ENCODE data around the gene TBCCD1. TPM values are rescaled to one million over a fixed set of nuclear protein-coding genes. Genes with fewer than 3 reads are reported as not detected.

TBCCD1 gene
- total and polyA plus RNA-seq, 2 of the 4 experiments (the other 2 are of a cell fraction) = 7.9 to 19.7 TPM

- Histone ChIP-seq H2AK9ac (replicated peaks; ENCODE audit: low read depth, low read length, poor library complexity) (peak overlapping the region; percentile 34), H3K79me1 (ENCODE audit: low read depth in 1 of 2, low read length in 2 of 2) (no peaks in the 10 kb centered on the region), H2BK5ac (ENCODE audit: low read depth, low read length, poor library complexity, severe bottlenecking) (no peak overlapping the region), H2AFZ (replicated peaks; ENCODE audit: low read length, poor library complexity) (peak overlapping the region; percentile 49), H3K18ac (ENCODE audit: low read depth, low read length) (no peak overlapping the region), H3K56ac (ENCODE audit: extremely low read depth, insufficient read depth, low read length) (no peak overlapping the region), H3K4me3 (ENCODE audit: insufficient read depth, low read depth, low read length) (no peak overlapping the region), H4K91ac (ENCODE audit: insufficient read depth, low read depth, low read length) (no peak overlapping the region), H3K27me3 (ENCODE audit: control insufficient read depth, insufficient read depth, low read length) (peaks cover 18% of the 10 kb centered on the region), H2BK120ac (ENCODE audit: low read depth, low read length) (no peak overlapping the region), H3K4ac (ENCODE audit: low read depth, low read length) (no peak overlapping the region), H3K36me3 (ENCODE audit: control insufficient read depth, insufficient read depth, low read length) (no peaks in the 10 kb centered on the region), H3K27ac (ENCODE audit: insufficient read depth, low read length) (no peak overlapping the region), H2BK20ac (ENCODE audit: low read depth, low read length) (no peak overlapping the region), H3K9me3 (ENCODE audit: control insufficient read depth, insufficient read depth, low read length) (no peaks in the 10 kb centered on the region), H2AK5ac (ENCODE audit: low read depth, low read length) (no peak overlapping the region), H4K20me1 (ENCODE audit: insufficient read depth, low read length) (no peaks in the 10 kb centered on the region), H3K4me1 (ENCODE audit: control insufficient read depth, insufficient read depth, low read length) (no peaks in the 10 kb centered on the region), H4K5ac (ENCODE audit: low read depth, low read length) (no peak overlapping the region), H4K8ac (ENCODE audit: low read depth in 2 of 2, low read length in 2 of 2) (no peak overlapping the region), H2BK15ac (ENCODE audit: low read depth, low read length) (no peak overlapping the region), H3K4me2 (ENCODE audit: low read depth, low read length) (no peak overlapping the region), H3K23ac (ENCODE audit: low read depth, low read length) (no peak overlapping the region), H3K9me1 (ENCODE audit: insufficient read depth, low read length) (no peaks in the 10 kb centered on the region), H3K9ac (ENCODE audit: low read depth, low read length) (no peak overlapping the region), H3K14ac (replicated peaks; ENCODE audit: low read depth, low read length) (no peak overlapping the region)
- dilution Hi-C loops (cut with HindIII; ENCODE audit: low sequenced_read_pairs, unreplicated experiment) = no loop called here
- WGBS, 2 experiments (ENCODE audit: extremely low coverage in 2 of 2, insufficient read length in 1 of 2) = 74% methylated on average over 2 of the region's 8 CpGs; no CpG with 5 or more reads in 1 of the 2 experiments
- no peak for TF ChIP-seq RCOR1 (IDR thresholded peaks at IDR 0.05; ENCODE audit: insufficient replicate concordance, low read length)
- no peak for TF ChIP-seq FOS (IDR thresholded peaks at IDR 0.05; ENCODE audit: low read depth, low read length)
- no peak for TF ChIP-seq CHD1 (IDR thresholded peaks at IDR 0.05; ENCODE audit: low read depth, low read length)
- no peak for TF ChIP-seq RFX5 (IDR thresholded peaks at IDR 0.05; ENCODE audit: low read depth, low read length)
- TF ChIP-seq MAZ (IDR thresholded peaks at IDR 0.05; ENCODE audit: borderline replicate concordance, low read depth, low read length) = no peak
- TF ChIP-seq BHLHE40 (IDR thresholded peaks at IDR 0.05; ENCODE audit: low read depth, low read length) = no peak
- TF ChIP-seq MAFK (IDR thresholded peaks at IDR 0.05; ENCODE audit: low read depth, low read length) = no peak
- no peak for TF ChIP-seq RAD21 (IDR thresholded peaks at IDR 0.05; ENCODE audit: low read length)
- CTCF ChIA-PET = interaction anchor here (0.5 to 3.8 kb wide), 11 partner anchors 10 to 584 kb away, joined by 3 to 28 read pairs (median 5); partner anchors contain the start of gene DNAJB11
- no TSS peak for BruUV-seq (replicated peaks)
- in situ Hi-C loops (cut with MboI; ENCODE audit: low sequenced_read_pairs) = loop anchor here (5.0 kb wide), 1 partner anchor 206 kb away; no protein-coding TSS in a partner anchor
- DNase-seq (no peak), ATAC-seq (ENCODE audit: low read depth) (no peak)
- intact Hi-C loops (cut with micrococcal nuclease) = loop anchor here (2.0 to 5.0 kb wide), 4 partner anchors 75 to 634 kb away; no protein-coding TSS in a partner anchor
- POLR2A ChIA-PET (ENCODE audit: unreplicated experiment) = interaction anchor here (1.2 kb wide), 1 partner anchor 168 kb away, joined by 4 read pairs; the partner anchor contains the start of gene EIF4A2
These were observed 49.1 kb upstream of the TBCCD1 start for GRCh38 chr3:186616299-186616617.

Data from IMR-90 (cell line).